Endothelial cell of umbilical vein (primary cell): ENCODE data around the gene PANX2. TPM values are rescaled to one million over a fixed set of nuclear protein-coding genes. Genes with fewer than 3 reads are reported as not detected.

Experiments used
- BruUV-seq: library from RNA; stranded (reverse); fragments of 400-500 nt; replicated peaks from 2 replicates; lab custom pipeline; 2021; lab: Mats Ljungman, UMichigan
- CTCF ChIA-PET: fragments of 300-600, 350-600 bp; sonication (Branson Sonifier 250); formaldehyde crosslinking; loops from one replicate; lab custom pipeline; 2021; ENCODE audit warnings: antibody characterized with exemption, inconsistent platforms; lab: Charles Lee
- POLR2A ChIA-PET: fragments of 300-600, 350-600 bp; sonication (Branson Sonifier 250); formaldehyde crosslinking; loops from one replicate; lab custom pipeline; 2021; ENCODE audit warnings: antibody characterized with exemption, inconsistent platforms; lab: Charles Lee
- DNase-seq: peaks from one replicate; pipeline ENCODE4 v3.0.0-alpha.2; 2011; ENCODE audit warnings: low read depth, low spot score
- FAIRE-seq: peaks from 2 replicates; lab custom pipeline; 2011; peaks lifted over from hg19 to GRCh38; lab: Jason Lieb, UNC
- H2AFZ ChIP-seq: 2 replicates; pipeline ENCODE4 v1.6.0; 2012; ENCODE audit warnings: low read depth, low read length, control low read depth, inconsistent platforms
- H3K27ac ChIP-seq: 2 replicates; pipeline ENCODE4 v1.5.1; 2011; ENCODE audit warnings: low read depth, mild to moderate bottlenecking, control low read depth, low read length, moderate library complexity; ENCODE audit not compliant: insufficient read depth
- H3K27me3 ChIP-seq, 2 experiments: 2 replicates each; pipeline versions ENCODE4 v1.6.0 to v1.6.1; 2011; ENCODE audit warnings: low read length in 2 of 2, mixed read lengths in 1 of 2; ENCODE audit not compliant: control insufficient read depth in 2 of 2, insufficient read depth in 2 of 2
- H3K36me3 ChIP-seq, 2 experiments: 2 replicates in 1 of 2; 3 replicates in 1 of 2; pipeline ENCODE4 v1.5.1; 2011; ENCODE audit warnings: low read length in 2 of 2, mild to moderate bottlenecking in 1 of 2, moderate library complexity in 1 of 2; ENCODE audit not compliant: control insufficient read depth in 2 of 2, insufficient read depth in 2 of 2; ENCODE audit errors: extremely low read depth in 1 of 2
- H3K4me1 ChIP-seq: 3 replicates; pipeline ENCODE4 v1.5.1; 2011; ENCODE audit warnings: mild to moderate bottlenecking, low read length; ENCODE audit not compliant: control insufficient read depth, insufficient read depth; ENCODE audit errors: extremely low read depth
- H3K4me2 ChIP-seq: 2 replicates; pipeline ENCODE4 v1.6.1; 2011; ENCODE audit warnings: low read length, control low read depth, mixed read lengths; ENCODE audit not compliant: insufficient read depth
- H3K4me3 ChIP-seq, 3 experiments: fragments of 200-600 bp in 1 of 3; sonication (generic), shearing (Covaris generic) in 1 of 3; replicated peaks in 1 of 3; 2 replicates each; pipeline ENCODE4 v1.5.1; 2011 to 2016; ENCODE audit warnings: control low read depth in 3 of 3, low read length in 3 of 3, mild to moderate bottlenecking in 2 of 3, inconsistent platforms in 1 of 3, low read depth in 1 of 3, moderate library complexity in 1 of 3; ENCODE audit not compliant: insufficient read depth in 1 of 3
- H3K79me2 ChIP-seq: 2 replicates; pipeline ENCODE4 v1.6.0; 2012; ENCODE audit warnings: low read length, inconsistent platforms; ENCODE audit not compliant: control insufficient read depth, insufficient read depth
- H3K9ac ChIP-seq: replicated peaks from 2 replicates; pipeline ENCODE3; 2011; ENCODE audit warnings: low read length, control low read depth; ENCODE audit not compliant: insufficient read depth; ENCODE audit errors: extremely low read depth
- H3K9me1 ChIP-seq: replicated peaks from 3 replicates; pipeline ENCODE4 v1.6.0; 2011; ENCODE audit warnings: mild to moderate bottlenecking, low read length; ENCODE audit not compliant: control insufficient read depth, insufficient read depth; ENCODE audit errors: extremely low read depth
- H3K9me3 ChIP-seq: replicated peaks from 2 replicates; pipeline ENCODE4 v1.5.1; 2012; ENCODE audit warnings: low read length, inconsistent platforms; ENCODE audit not compliant: control insufficient read depth, insufficient read depth
- H4K20me1 ChIP-seq: replicated peaks from 2 replicates; pipeline ENCODE3; 2011; ENCODE audit warnings: mild to moderate bottlenecking, low read length; ENCODE audit not compliant: control insufficient read depth, insufficient read depth; ENCODE audit errors: extremely low read depth
- CTCF ChIP-seq, 2 donors: IDR thresholded peaks; 1 replicate in 1 of 2; 2 replicates in 1 of 2; pipeline ENCODE4 v1.5.1; 2011; ENCODE audit warnings: low read length in 2 of 2, mild to moderate bottlenecking in 2 of 2, moderate library complexity in 2 of 2, control low read depth in 1 of 2, inconsistent platforms in 1 of 2, low read depth in 1 of 2; ENCODE audit not compliant: insufficient read depth in 1 of 2; ENCODE audit errors: extremely low read depth in 1 of 2
- EZH2 ChIP-seq: IDR thresholded peaks from 2 replicates; pipeline ENCODE4 v1.6.1; 2012; ENCODE audit warnings: borderline replicate concordance, low read depth, mild to moderate bottlenecking, moderate library complexity, low read length, inconsistent platforms; ENCODE audit not compliant: severe bottlenecking
- FOS ChIP-seq: IDR thresholded peaks from 2 replicates; pipeline ENCODE4 v1.6.1; 2011; ENCODE audit warnings: mild to moderate bottlenecking, low read length, moderate library complexity, borderline replicate concordance; ENCODE audit not compliant: insufficient read depth
- JUN ChIP-seq: IDR thresholded peaks from 2 replicates; pipeline ENCODE4 v1.6.1; 2011; ENCODE audit warnings: borderline replicate concordance, low read depth; ENCODE audit not compliant: insufficient read length, insufficient read depth
- MYC ChIP-seq: IDR thresholded peaks from one replicate; pipeline ENCODE4 v1.6.1; 2011; ENCODE audit warnings: mild to moderate bottlenecking, low read depth, low read length
- POLR2A ChIP-seq: IDR thresholded peaks from 2 replicates; pipeline ENCODE4 v1.6.1; 2012; ENCODE audit warnings: low read depth, mild to moderate bottlenecking, control low read depth, low read length
- POLR2AphosphoS5 ChIP-seq: IDR thresholded peaks from 2 replicates; pipeline ENCODE4 v1.6.1; 2012; ENCODE audit warnings: low read depth, mild to moderate bottlenecking, control low read depth, low read length, moderate library complexity; ENCODE audit not compliant: insufficient read depth
- dilution Hi-C: fragments of 300-500 bp; cut with MboI; formaldehyde crosslinking; loops from one replicate; pipeline ENCODE4 v1.15.0; 2019; ENCODE audit warnings: low sequenced_read_pairs; ENCODE audit not compliant: extremely low pct_ligation_motif_present
- intact Hi-C: fragments of 100-400 bp; cut with micrococcal nuclease; formaldehyde crosslinking; loops from one replicate; pipeline ENCODE4 v1.10.0; 2022
- polyA plus RNA-seq, 4 experiments: library from polyadenylated mRNA; depleted of rRNA in 3 of 4; stranded (reverse) in 3 of 4; unstranded in 1 of 4; fragments of >200 nt; gene quantifications; 2 replicates each; pipeline versions ENCODE4 v1.2.1 to v1.2.3, GENCODE V29; 2011 to 2012; ENCODE audit warnings: missing spikeins in 1 of 4
- total RNA-seq: library from RNA; stranded (reverse); gene quantifications from 2 replicates; pipeline ENCODE4 v1.2.3, GENCODE V29; 2021

PANX2 gene
- total and polyA plus RNA-seq, 2 donors (not counting 3 experiments of a cell fraction or from before 2014, with no cell fraction given), result 2.5 to 5.1 TPM

- H3K9me1 ChIP-seq, result no peaks in the 10 kb centered on the region
- H3K36me3 ChIP-seq, result peaks cover 31 to 37% of the 10 kb centered on the region in 2 experiments
- DNase-seq (no peak), FAIRE-seq (no peak)
- no peaks in the 10 kb centered on the region for H3K9me3 ChIP-seq
- CTCF ChIA-PET, result interaction anchor here (0.8 to 1.9 kb wide), 2 partner anchors 9 to 17 kb away, joined by 3 to 6 read pairs; no protein-coding TSS in a partner anchor
- peaks cover 9% of the 10 kb centered on the region for H3K79me2 ChIP-seq
- no peaks in the 10 kb centered on the region for H4K20me1 ChIP-seq
- no peak overlapping the region for H3K4me2 ChIP-seq
- intact Hi-C loops, result no loop called here
- H3K4me3 ChIP-seq, result no peak overlapping the region
- no TSS peak for BruUV-seq
- H3K27me3 ChIP-seq, result no peaks in the 10 kb centered on the region
- TF ChIP-seq MYC, result no peak
- no peak for TF ChIP-seq CTCF (IDR thresholded peaks at IDR 0.05; ENCODE audit: extremely low read depth in 1 of 2, insufficient read depth in 1 of 2, low read depth in 1 of 2, low read length in 2 of 2)
- TF ChIP-seq EZH2, result no peak
- TF ChIP-seq JUN, result no peak
- no peak for TF ChIP-seq POLR2A
- TF ChIP-seq FOS, result no peak
- no peak for TF ChIP-seq POLR2AphosphoS5
- H2AFZ ChIP-seq, result no peak overlapping the region
- H3K9ac ChIP-seq, result no peak overlapping the region
- dilution Hi-C loops, result no loop called here
- POLR2A ChIA-PET, result no interaction called here
- H3K4me1 ChIP-seq, result peaks cover 1% of the 10 kb centered on the region
- H3K27ac ChIP-seq, result no peak overlapping the region
These were observed 41.3 kb upstream of the PANX2 start for GRCh38 chr22:50129121-50129736.
